Limb (tissue), 2 donors: ENCODE measurements around the gene FTCDNL1.
A peak's percentile ranks its signal among the peaks of the same experiment; 100 is the strongest.

Experiments
- DNase-seq, 2 donors: peaks; one replicate each; pipeline ENCODE4 v3.0.0-alpha.2; 2016; ENCODE audit errors: extremely low spot score in 2 of 2

The FTCDNL1 gene

DNA sequence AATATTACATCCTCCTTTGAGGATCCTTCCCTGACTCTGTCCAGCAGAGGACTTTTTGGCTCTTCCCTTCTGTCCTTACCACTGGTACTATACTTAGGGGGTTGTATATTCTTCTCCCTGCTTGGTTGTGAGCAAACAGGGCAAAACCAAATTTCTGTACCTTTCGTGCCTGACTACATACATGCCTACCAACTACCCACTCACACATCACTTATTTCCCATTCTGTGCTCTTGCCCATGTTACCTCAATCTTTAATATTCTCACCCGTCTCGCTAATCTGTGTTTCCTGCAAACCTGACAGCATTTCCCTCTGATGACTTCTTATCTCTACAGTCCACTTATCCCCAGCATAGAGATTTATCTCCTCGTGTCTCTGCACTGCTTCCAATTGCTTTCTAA, 58.6 kb downstream of the FTCDNL1 start:
- no peak for DNase-seq

GRCh38 chr2:199791326-199791725, 59.7 kb downstream of the FTCDNL1 start:
- no peak for DNase-seq

GRCh38 chr2:199784512-199784911, 66.5 kb downstream of the FTCDNL1 start:
- DNase-seq = no peak

GRCh38 chr2:199779589-199779988, 71.4 kb downstream of the FTCDNL1 start:
- DNase-seq = no peak

DNA sequence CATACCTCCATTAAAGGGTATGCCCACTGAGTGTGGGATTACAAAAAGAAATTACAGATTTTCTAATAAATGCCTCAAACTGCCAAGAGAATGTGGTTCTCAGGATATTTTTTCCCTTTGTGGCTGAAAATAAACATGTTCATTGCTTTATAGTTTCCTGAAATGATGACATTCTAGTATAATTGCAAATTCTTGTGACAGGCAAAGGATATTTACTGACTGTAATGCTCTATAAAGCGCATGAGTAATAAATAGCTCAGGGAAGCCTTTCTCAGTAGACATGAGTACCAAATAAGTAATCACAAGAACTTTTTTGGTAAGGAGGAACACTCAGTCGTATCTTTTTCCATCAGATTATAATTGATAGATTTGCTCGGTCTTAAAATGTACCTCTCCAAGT, 72.3 kb downstream of the FTCDNL1 start:
- no peak for DNase-seq

DNA sequence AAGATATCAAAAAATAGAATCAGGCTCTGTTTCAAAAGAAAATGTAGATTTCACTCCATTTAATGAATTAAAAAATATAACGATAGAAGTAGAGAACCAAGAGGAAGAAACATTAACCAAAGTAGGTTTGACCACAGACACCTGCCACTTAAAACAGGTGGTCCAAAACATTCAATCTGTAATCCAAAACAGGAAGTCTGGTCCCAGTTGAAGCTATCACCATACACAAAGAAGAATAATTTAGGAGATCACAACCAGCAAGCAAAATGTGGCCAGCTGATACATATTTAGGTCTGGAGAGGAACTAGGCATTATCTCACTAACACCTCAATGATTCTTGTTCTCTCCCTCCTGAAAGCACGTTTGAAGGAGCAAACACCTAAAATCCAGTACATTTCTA, 73.1 kb downstream of the FTCDNL1 start:
- no peak for DNase-seq

GRCh38 chr2:199777315-199777714, 73.7 kb downstream of the FTCDNL1 start:
- DNase-seq = no peak

DNA sequence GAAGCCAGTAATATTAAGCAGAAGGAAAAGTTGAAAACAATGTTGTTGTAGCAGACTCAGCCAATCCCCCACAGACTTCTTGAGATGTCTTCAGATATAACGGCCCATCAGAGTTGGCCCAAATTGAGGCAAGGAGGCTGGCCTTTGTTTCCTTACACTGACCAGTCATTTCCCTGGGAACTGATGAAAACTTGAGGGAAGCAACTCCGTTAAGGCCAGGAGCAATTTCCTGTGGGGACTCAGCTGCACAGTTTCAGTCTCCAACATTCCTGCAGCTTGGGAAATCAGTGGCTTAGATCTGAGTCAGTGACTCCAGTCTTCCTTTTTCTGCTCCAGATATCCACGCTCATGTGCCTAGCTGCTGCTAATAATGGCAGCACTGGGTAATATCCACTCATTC, 75.7 kb downstream of the FTCDNL1 start:
- DNase-seq = no peak

- no peak for DNase-seq
Observed at GRCh38 chr2:199772035-199772976, 78.7 kb downstream of the FTCDNL1 start.

DNA sequence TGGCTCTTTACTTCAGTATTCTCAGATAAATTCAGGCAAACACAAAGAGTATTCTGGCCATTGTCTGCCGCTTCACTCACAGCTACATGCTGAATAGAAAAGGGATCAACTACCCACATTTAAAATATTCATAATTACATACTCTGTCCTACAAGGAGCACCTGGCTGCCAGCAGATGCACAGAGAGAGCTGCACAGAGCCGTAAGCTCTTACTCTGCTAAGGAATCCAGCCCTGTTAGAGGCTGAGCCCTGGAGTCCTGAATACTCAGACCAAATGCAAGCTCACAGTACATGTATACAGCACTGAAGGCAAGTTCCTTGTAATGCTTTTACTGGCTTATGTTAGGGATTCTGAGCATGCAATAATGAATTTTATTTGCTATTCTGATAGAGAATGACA, 80.3 kb downstream of the FTCDNL1 start:
- DNase-seq = no peak

- no peak for DNase-seq
Observed at GRCh38 chr2:199765646-199766045, 85.3 kb downstream of the FTCDNL1 start.

DNA sequence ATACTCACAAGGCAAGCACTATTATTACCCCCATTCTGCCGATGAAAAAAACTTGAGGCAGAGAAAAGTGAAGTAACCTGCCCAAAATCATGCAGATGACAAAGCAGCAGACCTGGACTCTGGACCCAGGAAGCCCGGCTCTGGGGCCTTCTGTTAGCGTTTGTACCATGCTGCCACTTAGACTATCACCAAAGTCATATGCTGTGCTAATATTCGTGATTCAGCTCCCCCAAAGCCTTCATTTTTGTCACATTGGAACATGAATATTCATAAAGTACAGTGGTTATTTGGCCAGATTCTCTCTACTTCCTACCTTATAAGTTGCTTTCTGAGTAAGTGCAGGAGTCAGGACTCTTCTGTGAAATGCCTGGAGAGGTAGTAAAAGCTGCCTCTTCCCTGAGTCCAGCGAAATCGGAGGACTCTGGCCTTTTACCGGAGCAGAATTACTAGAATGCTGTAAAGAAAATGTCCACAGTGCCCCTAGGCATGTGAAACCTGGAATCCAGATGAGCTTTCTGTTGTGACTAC, 86.7 kb downstream of the FTCDNL1 start:
- DNase-seq = no peak

- no peak for DNase-seq
Observed at GRCh38 chr2:199762963-199763362, 88.0 kb downstream of the FTCDNL1 start.

- no peak for DNase-seq
Observed at GRCh38 chr2:199760574-199760973, 90.4 kb downstream of the FTCDNL1 start.

DNA sequence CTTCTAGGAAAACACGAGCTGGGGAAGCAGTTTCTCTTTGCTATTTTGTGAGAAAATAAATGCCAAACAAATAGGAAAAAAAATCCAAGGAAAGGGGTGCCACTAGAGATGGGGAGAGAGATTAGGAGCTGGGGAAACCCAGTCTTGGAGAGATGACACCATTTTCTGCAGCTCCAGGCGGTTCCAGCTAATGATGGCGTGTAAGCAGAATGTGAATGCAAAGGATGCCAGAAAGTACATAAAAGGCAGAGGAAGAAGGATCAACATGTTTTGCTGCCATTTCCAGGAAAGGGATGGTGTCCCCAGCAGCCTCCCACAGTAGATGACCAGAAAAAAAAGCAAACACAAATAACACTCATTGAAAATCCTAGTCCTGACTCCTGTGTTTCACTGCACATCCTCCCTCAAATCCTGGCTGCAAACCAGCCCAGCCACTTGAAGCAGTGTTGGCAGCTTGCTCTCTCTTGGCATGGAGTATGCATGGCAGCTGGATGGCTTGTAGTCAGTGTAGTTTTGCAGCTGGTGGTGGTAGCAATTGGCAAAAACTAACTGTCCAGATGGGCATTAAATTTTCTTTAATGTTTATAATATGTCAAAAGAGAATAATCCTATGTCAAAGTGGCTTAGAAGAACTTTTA, 93.6 kb downstream of the FTCDNL1 start:
- peak; percentile 75 to 79 for DNase-seq

- no peak for DNase-seq
Observed at GRCh38 chr2:199756743-199757142, 94.2 kb downstream of the FTCDNL1 start.

- DNase-seq = no peak
Observed at GRCh38 chr2:199756211-199756610, 94.8 kb downstream of the FTCDNL1 start.

GRCh38 chr2:199754766-199755165, 96.2 kb downstream of the FTCDNL1 start:
- DNase-seq = no peak

GRCh38 chr2:199751492-199752120, 99.4 kb downstream of the FTCDNL1 start:
- no peak for DNase-seq

- no peak for DNase-seq
Observed at GRCh38 chr2:199749571-199749970, 101.4 kb downstream of the FTCDNL1 start.

- no peak for DNase-seq
Observed at GRCh38 chr2:199744724-199745123, 106.3 kb downstream of the FTCDNL1 start.

DNA sequence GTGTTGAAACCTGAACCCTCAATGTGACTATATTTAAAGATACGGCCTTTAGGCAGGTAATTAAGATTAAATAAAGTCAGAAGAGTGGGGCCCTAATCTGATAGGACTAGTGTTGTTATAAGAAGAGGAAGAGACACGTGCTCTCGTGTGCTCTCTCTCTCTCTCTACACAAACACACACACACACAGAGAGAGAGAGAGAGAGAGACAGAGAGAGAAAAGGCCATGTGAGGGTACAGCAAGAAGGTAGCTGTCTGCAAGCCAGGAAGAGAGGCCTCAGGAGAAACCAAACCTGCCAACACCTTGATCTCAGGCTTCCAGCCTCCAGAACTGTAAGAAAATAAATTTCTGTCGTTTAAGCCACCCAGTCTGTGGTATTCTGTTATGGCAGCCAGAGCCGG, 106.7 kb downstream of the FTCDNL1 start:
- no peak for DNase-seq
